ENCODE results near the gene STXBP2. TPM values are rescaled to one million over a fixed set of nuclear protein-coding genes. Genes with fewer than 3 reads are reported as not detected.

Gene STXBP2
- total RNA-seq, 1 donor from 2014 or later, result 64.3 TPM

DNA sequence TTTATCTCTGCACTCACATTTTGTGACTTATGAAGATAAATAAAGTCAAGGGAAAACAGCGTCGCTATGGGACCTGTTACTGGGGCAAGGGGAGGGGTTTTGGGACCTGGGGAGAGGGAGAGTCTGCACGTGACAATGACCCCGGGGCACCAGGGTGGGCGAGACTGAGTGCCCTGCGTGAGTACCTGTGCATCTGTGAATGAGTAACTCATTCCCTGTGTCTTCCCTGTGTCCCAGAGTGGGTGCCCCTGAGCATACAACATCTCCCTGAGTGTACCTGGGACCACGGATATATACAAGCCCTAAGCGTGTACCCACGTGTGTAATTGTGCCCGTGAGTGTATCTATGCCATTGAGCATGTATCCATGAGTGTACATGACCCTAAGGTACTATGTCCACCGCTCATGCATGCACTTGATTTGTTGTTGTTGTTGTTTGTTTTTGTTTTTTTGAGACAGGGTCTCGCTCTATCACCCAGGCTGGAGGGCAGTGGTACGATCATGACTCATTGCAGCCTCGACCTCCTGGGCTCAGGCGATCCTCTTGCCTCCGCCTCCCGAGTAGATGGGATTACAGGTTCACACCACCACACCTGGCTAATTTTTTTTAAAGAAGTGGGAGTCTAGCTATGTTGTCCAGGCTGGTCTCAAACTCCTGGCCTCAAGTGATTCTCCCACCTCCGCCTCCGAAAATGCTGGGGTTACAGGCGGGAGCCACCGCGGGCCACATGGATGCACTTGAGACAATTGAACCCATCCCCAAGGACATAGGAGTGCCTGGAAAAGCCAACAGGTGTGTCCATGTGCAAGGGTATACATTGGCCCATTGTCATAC lies 43.1 kb downstream of the STXBP2 start:
- intact Hi-C loops (cut with DNase I), result loop anchor here (10.0 kb wide), 1 partner anchor 585 kb away; no protein-coding TSS in a partner anchor

DNA sequence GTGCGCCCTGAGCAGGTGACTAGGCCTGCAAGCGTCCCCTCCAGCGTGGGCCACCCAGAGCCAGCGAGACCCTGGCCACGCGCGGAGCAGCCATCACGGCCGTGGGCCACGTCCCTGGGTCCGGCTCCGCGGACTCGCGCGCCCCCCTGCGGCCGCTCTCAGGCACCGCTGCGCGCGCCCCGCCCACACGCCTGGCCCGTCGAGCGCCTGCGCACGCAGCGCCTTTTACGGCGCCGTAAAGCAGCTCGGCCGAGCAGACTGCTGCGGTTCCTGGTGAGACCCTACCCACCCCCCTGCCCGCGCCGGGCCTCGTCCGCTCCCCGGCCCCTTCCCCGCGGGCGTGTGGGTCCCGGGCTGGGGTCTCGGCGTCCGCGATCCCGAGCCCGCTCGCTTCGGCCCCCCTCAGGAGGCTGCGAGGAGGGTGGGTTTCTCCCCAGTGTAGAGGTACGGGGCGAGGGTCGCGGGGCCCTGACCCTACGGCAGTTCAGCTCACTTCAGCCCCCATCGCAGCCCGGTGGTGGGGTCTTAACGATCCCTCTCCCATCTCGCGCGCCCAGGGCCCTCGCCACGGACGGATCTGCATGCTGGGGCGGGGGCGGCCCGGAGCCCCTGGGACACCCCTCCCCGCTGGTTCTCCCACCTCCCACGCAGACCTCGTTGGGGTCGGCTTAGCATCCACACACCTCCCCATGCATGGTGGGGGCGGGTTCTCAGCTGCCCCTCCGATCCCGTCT lies 43.9 kb downstream of the STXBP2 start, which contains the start of gene TRAPPC5:
Gene TRAPPC5 (plus strand): TSS at position 228 of the 734 bp plus-strand sequence. CDS start 1,421 bp downstream, outside the sequence.
- H3K27me3 ChIP-seq, result no peaks in the 10 kb centered on the region
- peaks cover 0 to 23% of the 10 kb centered on the region in 2 donors for H3K36me3 ChIP-seq
- peak within 1 kb of the TSS; percentile 91 for H3K27ac ChIP-seq
- no peaks in the 10 kb centered on the region for H3K9me3 ChIP-seq
- intact Hi-C loops (cut with DNase I), result loop anchor here (10.0 kb wide), 1 partner anchor 586 kb away; no protein-coding TSS in a partner anchor
- TF ChIP-seq POLR2A (IDR thresholded peaks at IDR 0.05) (peak in 1 of 2 donors; percentile 38), POLR2AphosphoS5 (IDR thresholded peaks at IDR 0.05; ENCODE audit: insufficient read depth in 1 of 2, low read depth in 1 of 2) (peak in 1 of 2 donors; percentile 68)
- TF ChIP-seq, protein P1, sequence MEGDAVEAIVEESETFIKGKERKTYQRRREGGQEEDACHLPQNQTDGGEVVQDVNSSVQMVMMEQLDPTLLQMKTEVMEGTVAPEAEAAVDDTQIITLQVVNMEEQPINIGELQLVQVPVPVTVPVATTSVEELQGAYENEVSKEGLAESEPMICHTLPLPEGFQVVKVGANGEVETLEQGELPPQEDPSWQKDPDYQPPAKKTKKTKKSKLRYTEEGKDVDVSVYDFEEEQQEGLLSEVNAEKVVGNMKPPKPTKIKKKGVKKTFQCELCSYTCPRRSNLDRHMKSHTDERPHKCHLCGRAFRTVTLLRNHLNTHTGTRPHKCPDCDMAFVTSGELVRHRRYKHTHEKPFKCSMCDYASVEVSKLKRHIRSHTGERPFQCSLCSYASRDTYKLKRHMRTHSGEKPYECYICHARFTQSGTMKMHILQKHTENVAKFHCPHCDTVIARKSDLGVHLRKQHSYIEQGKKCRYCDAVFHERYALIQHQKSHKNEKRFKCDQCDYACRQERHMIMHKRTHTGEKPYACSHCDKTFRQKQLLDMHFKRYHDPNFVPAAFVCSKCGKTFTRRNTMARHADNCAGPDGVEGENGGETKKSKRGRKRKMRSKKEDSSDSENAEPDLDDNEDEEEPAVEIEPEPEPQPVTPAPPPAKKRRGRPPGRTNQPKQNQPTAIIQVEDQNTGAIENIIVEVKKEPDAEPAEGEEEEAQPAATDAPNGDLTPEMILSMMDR (IDR thresholded peaks at IDR 0.05), result peak; percentile 79 to 98 (median 93)
- DNase-seq (ENCODE audit: extremely low spot score in 2 of 2), result no peak
- peaks cover 19% of the 10 kb centered on the region for H3K4me1 ChIP-seq
- peak within 1 kb of the TSS; percentile 89 to 100 for H3K4me3 ChIP-seq

More for the DNA sequence above, 43.1 kb downstream of the STXBP2 start:
- no peak for DNase-seq (ENCODE audit: extremely low spot score in 2 of 2)
- Histone ChIP-seq H3K36me3 (peaks cover 0 to 23% of the 10 kb centered on the region in 2 donors), H3K9me3 (no peaks in the 10 kb centered on the region), H3K4me3 (peak overlapping the region; percentile 89 to 100), H3K27me3 (no peaks in the 10 kb centered on the region), H3K4me1 (peaks cover 19% of the 10 kb centered on the region), H3K27ac (peak overlapping the region; percentile 91)
- TF ChIP-seq POLR2AphosphoS5 (IDR thresholded peaks at IDR 0.05; ENCODE audit: insufficient read depth in 1 of 2, low read depth in 1 of 2), result no peak
- TF ChIP-seq POLR2A (IDR thresholded peaks at IDR 0.05), result no peak
- TF ChIP-seq, protein P1 (IDR thresholded peaks at IDR 0.05), result no peak

DNA sequence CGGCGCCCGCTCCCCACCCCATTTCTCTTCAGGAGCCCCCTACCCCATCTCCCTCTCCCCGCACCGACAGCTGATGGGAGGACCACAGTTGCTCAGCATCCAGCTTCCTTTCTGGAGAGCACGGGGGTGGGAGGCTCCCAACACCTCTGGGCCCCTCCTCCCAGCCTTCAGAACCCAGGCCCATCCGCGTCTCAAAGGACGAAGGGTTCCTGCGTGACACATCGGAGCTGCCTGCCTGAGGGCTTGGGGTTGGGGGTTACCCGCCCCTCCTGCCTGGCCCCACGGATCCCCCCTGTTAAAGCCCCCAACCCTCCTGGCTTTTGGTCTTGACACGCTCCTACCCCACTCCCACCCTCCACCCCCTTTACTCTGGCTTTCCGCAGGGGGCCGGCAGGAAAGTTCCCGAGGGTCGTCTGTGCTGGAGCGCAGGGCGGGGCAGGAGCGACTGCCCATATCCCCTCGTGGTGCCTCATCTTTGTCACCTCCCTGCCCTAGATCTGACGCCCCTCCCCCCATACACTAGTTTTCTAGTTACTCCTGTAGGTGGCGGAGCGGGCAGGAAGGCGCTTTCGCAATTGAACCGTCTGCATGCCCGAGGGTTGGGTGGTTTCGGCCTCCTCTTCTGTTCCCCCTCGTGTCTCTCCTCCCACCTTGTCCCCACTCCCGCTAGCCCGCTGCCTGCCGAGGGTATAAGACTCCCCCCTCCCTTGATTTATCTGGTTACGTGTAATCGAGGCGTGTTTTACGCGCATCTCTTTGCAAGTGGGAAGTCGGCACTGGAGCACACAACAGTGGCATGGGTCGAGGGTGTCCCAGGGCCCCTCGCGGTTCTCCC lies 44.6 kb downstream of the STXBP2 start:
- peaks cover 0 to 23% of the 10 kb centered on the region in 2 donors for H3K36me3 ChIP-seq
- H3K9me3 ChIP-seq, result no peaks in the 10 kb centered on the region
- no peaks in the 10 kb centered on the region for H3K27me3 ChIP-seq
- intact Hi-C loops (cut with DNase I), result loop anchor here (10.0 kb wide), 1 partner anchor 587 kb away; no protein-coding TSS in a partner anchor
- peaks cover 19% of the 10 kb centered on the region for H3K4me1 ChIP-seq
- H3K4me3 ChIP-seq, result peak overlapping the region; percentile 89 to 100
- TF ChIP-seq, protein P1 (IDR thresholded peaks at IDR 0.05), result peak; percentile 16 to 22 (median 17)
- TF ChIP-seq POLR2A (IDR thresholded peaks at IDR 0.05) (no peak), POLR2AphosphoS5 (IDR thresholded peaks at IDR 0.05; ENCODE audit: insufficient read depth in 1 of 2, low read depth in 1 of 2) (peak in 1 of 2 donors; percentile 24)
- DNase-seq (ENCODE audit: extremely low spot score in 2 of 2), result no peak
- H3K27ac ChIP-seq, result peak overlapping the region; percentile 91

DNA sequence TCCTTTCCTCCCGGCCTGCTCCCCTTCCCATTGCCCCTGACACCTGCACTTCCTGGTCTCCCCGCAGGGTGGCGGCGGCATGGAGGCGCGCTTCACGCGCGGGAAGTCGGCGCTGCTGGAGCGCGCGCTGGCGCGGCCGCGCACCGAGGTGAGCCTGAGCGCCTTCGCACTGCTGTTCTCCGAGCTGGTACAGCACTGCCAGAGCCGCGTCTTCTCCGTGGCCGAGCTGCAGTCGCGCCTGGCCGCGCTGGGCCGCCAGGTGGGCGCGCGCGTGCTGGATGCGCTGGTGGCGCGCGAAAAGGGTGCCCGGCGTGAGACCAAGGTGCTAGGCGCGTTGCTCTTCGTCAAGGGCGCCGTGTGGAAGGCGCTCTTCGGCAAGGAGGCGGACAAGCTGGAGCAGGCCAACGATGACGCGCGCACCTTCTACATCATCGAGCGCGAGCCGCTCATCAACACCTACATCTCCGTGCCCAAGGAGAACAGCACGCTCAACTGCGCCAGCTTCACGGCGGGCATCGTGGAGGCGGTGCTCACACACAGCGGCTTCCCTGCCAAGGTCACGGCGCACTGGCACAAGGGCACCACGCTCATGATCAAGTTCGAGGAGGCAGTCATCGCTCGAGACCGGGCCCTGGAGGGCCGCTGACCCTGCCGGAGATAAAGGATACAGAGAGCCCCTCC lies 45.4 kb downstream of the STXBP2 start:
- Histone ChIP-seq H3K9me3 (no peaks in the 10 kb centered on the region), H3K4me3 (peak overlapping the region; percentile 89 to 100), H3K27ac (no peak overlapping the region), H3K4me1 (peaks cover 19% of the 10 kb centered on the region), H3K27me3 (no peaks in the 10 kb centered on the region), H3K36me3 (peaks cover 0 to 23% of the 10 kb centered on the region in 2 donors)
- TF ChIP-seq, protein P1 (IDR thresholded peaks at IDR 0.05), result peak in 1 of 3 experiments; percentile 4
- TF ChIP-seq POLR2A (IDR thresholded peaks at IDR 0.05), result no peak
- no peak for TF ChIP-seq POLR2AphosphoS5 (IDR thresholded peaks at IDR 0.05; ENCODE audit: insufficient read depth in 1 of 2, low read depth in 1 of 2)
- intact Hi-C loops (cut with DNase I), result loop anchor here (10.0 kb wide), 1 partner anchor 588 kb away; no protein-coding TSS in a partner anchor
- no peak for DNase-seq (ENCODE audit: extremely low spot score in 2 of 2)
